ENCODE data around the gene CFAP141. TPM values are rescaled to one million over a fixed set of nuclear protein-coding genes. Genes with fewer than 3 reads are reported as not detected.

Gene CFAP141
- polyA plus RNA-seq, 1 of the 3 experiments (the other 2 are of a cell fraction) = not detected

GRCh38 chr1:154221278-154222001 is 15.3 kb upstream of the CFAP141 start:
- Histone ChIP-seq H3F3A (replicated peaks; ENCODE audit: insufficient read depth) (peaks cover 3% of the 10 kb centered on the region), H3K4me2 (peak overlapping the region; percentile 76), H3K9me2 (no peaks in the 10 kb centered on the region), H3K27ac (ENCODE audit: low read depth in 2 of 2, low read length in 1 of 2) (peak overlapping the region; percentile 91 to 95), H3K36me3 (replicated peaks in 1 of 2; ENCODE audit: control insufficient read depth in 1 of 2, insufficient read depth in 2 of 2, low read length in 1 of 2) (peaks cover 47% of the 10 kb centered on the region in 2 experiments), H3K27me3 (ENCODE audit: insufficient read depth) (no peaks in the 10 kb centered on the region), H3K79me2 (ENCODE audit: insufficient read depth) (peaks cover 94% of the 10 kb centered on the region), H3K4me3 (ENCODE audit: low read depth in 2 of 2, low read length in 1 of 2) (peak overlapping the region; percentile 82 to 84), H3K9me3 (no peaks in the 10 kb centered on the region), H3K4me1 (ENCODE audit: control insufficient read depth in 1 of 2, insufficient read depth in 2 of 2, low read depth in 1 of 2, low read length in 1 of 2) (peaks cover 16 to 30% of the 10 kb centered on the region in 2 experiments), H4K20me1 (ENCODE audit: insufficient read depth) (peaks cover 40% of the 10 kb centered on the region), H3K9ac (peak overlapping the region; percentile 97), H2AFZ (ENCODE audit: low read depth) (no peak overlapping the region)
- TF ChIP-seq CTCF (IDR thresholded peaks at IDR 0.05) (no peak), ELF1 (IDR thresholded peaks at IDR 0.05) (no peak), CHD2 (IDR thresholded peaks at IDR 0.05; ENCODE audit: low read length, partially characterized antibody) (peak; percentile 60), ZBTB33 (IDR thresholded peaks at IDR 0.05; ENCODE audit: borderline replicate concordance, low read depth) (no peak), MEF2A (IDR thresholded peaks at IDR 0.05; ENCODE audit: borderline replicate concordance, low read depth) (no peak), YY1 (IDR thresholded peaks at IDR 0.05; ENCODE audit: low read depth) (no peak), MAX (IDR thresholded peaks at IDR 0.05; ENCODE audit: low read depth) (peak; percentile 60; the same call in 1 of the 2 replicates)
- CTCF ChIA-PET = no interaction called here
- POLR2A ChIA-PET = interaction anchor here (1.5 to 1.6 kb wide), 2 partner anchors 107 to 231 kb away, joined by 4 to 5 read pairs; partner anchors contain the start of gene RPS27
- 0% methylated on average over 12 of the region's 28 CpGs for WGBS (ENCODE audit: low lambda C conversion rate)
- peak; percentile 60 for DNase-seq

GRCh38 chr1:154220970-154221277 is 14.8 kb upstream of the CFAP141 start:
- WGBS (ENCODE audit: low lambda C conversion rate) = 1% methylated on average over 12 of the region's 33 CpGs
- CTCF ChIA-PET = interaction anchor here (1.0 kb wide), 2 partner anchors 21 to 23 kb away, joined by 3 read pairs; no protein-coding TSS in a partner anchor
- TF ChIP-seq CTCF (IDR thresholded peaks at IDR 0.05) = no peak
- no peak for TF ChIP-seq FOSL2 (IDR thresholded peaks at IDR 0.05; ENCODE audit: borderline replicate concordance, low read depth)
- TF ChIP-seq RFX5 (IDR thresholded peaks at IDR 0.05; ENCODE audit: low read length) = no peak
- no peak for TF ChIP-seq MAX (IDR thresholded peaks at IDR 0.05; ENCODE audit: low read depth)

More at GRCh38 chr1:154220970-154221277, 14.8 kb upstream of the CFAP141 start:
- POLR2A ChIA-PET = interaction anchor here (0.7 to 1.5 kb wide), 7 partner anchors 10 to 494 kb away, joined by 3 to 6 read pairs (median 4); partner anchors contain the start of genes GATAD2B and RPS27
- no peaks in the 10 kb centered on the region for H3K9me2 ChIP-seq
- DNase-seq = no peak
- peaks cover 35% of the 10 kb centered on the region for H4K20me1 ChIP-seq (ENCODE audit: insufficient read depth)
- peak overlapping the region; percentile 91 to 95 for H3K27ac ChIP-seq (ENCODE audit: low read depth in 2 of 2, low read length in 1 of 2)
- peaks cover 4% of the 10 kb centered on the region for H3F3A ChIP-seq (replicated peaks; ENCODE audit: insufficient read depth)
- no peaks in the 10 kb centered on the region for H3K27me3 ChIP-seq (ENCODE audit: insufficient read depth)
- peak overlapping the region; percentile 82 to 84 for H3K4me3 ChIP-seq (ENCODE audit: low read depth in 2 of 2, low read length in 1 of 2)
- H3K4me2 ChIP-seq = peak overlapping the region; percentile 76
- H3K9ac ChIP-seq = peak overlapping the region; percentile 97
- peaks cover 94% of the 10 kb centered on the region for H3K79me2 ChIP-seq (ENCODE audit: insufficient read depth)
- peaks cover 16 to 30% of the 10 kb centered on the region in 2 experiments for H3K4me1 ChIP-seq (ENCODE audit: control insufficient read depth in 1 of 2, insufficient read depth in 2 of 2, low read depth in 1 of 2, low read length in 1 of 2)
- no peaks in the 10 kb centered on the region for H3K9me3 ChIP-seq
- peaks cover 41 to 47% of the 10 kb centered on the region in 2 experiments for H3K36me3 ChIP-seq (replicated peaks in 1 of 2; ENCODE audit: control insufficient read depth in 1 of 2, insufficient read depth in 2 of 2, low read length in 1 of 2)
- H2AFZ ChIP-seq (ENCODE audit: low read depth) = no peak overlapping the region

Measured in SK-N-SH (cell line).